K562 (cell line): ENCODE measurements around the gene C17orf50. TPM values are rescaled to one million over a fixed set of nuclear protein-coding genes. Genes with fewer than 3 reads are reported as not detected.

ENCODE experiments used
- ATAC-seq: fragments of 200-7000 bp; cut with Tn5 transposase; 3 replicates; pipeline ENCODE4 v1.9.1; 2020; ENCODE audit warnings: moderate library complexity
- BruUV-seq: library from RNA; stranded (reverse); fragments of 400-500 nt; replicated peaks from 2 replicates; lab custom pipeline; 2021; lab: Mats Ljungman, UMichigan
- CTCF ChIA-PET: fragments of 300-600 bp; formaldehyde crosslinking; extraction: SDS; loops from one replicate; lab custom pipeline; 2021; ENCODE audit warnings: low intra/inter-chr PET ratio; lab: Yijun Ruan, JAX
- POLR2A ChIA-PET: fragments of 300-600, 350-650 bp; sonication (Branson Sonifier 250); formaldehyde crosslinking; extraction: SDS; loops from one replicate; lab custom pipeline; 2021; ENCODE audit warnings: antibody characterized with exemption, inconsistent platforms; lab: Yijun Ruan, JAX
- DNase-seq, 4 experiments: peaks; one replicate each; pipeline versions ENCODE4 v3.0.0 to v3.0.0-alpha.2; 2011 to 2018; ENCODE audit warnings: low spot score in 3 of 4, mixed read lengths in 3 of 4; ENCODE audit errors: extremely low read depth in 1 of 4
- FAIRE-seq: peaks from 2 replicates; lab custom pipeline; 2011; peaks lifted over from hg19 to GRCh38; lab: Jason Lieb, UNC
- H2AFZ ChIP-seq: 2 replicates; pipeline ENCODE4 v1.6.0; 2011; ENCODE audit warnings: low read depth, low read length, control low read depth, inconsistent platforms
- H3K27ac ChIP-seq: fragments of 200-600 bp; 3 replicates; pipeline ENCODE4 v1.8.0; 2011; ENCODE audit warnings: low read depth, mild to moderate bottlenecking, control low read depth, inconsistent platforms, low read length, moderate library complexity, mixed read lengths; ENCODE audit errors: extremely low read depth
- H3K27me3 ChIP-seq, 2 experiments: fragments of 300-600 bp in 1 of 2; 2 replicates in 1 of 2; 3 replicates in 1 of 2; pipeline versions ENCODE4 v1.6.0 to v1.8.0; 2011; ENCODE audit warnings: inconsistent platforms in 2 of 2, low read length in 2 of 2, mild to moderate bottlenecking in 1 of 2, mixed read lengths in 1 of 2, moderate library complexity in 1 of 2; ENCODE audit not compliant: control insufficient read depth in 2 of 2, insufficient read depth in 2 of 2
- H3K36me3 ChIP-seq: fragments of 300-600 bp; 3 replicates; pipeline ENCODE4 v1.8.0; 2011; ENCODE audit warnings: mild to moderate bottlenecking, low read length, inconsistent platforms; ENCODE audit not compliant: control insufficient read depth, insufficient read depth
- H3K4me1 ChIP-seq, 2 experiments: fragments of 200-600 bp in 1 of 2; replicated peaks in 1 of 2; 2 replicates in 1 of 2; 3 replicates in 1 of 2; pipeline versions ENCODE4 v1.5.1 to v1.8.0; 2011; ENCODE audit warnings: inconsistent platforms in 2 of 2, low read length in 2 of 2, mild to moderate bottlenecking in 1 of 2, mixed read lengths in 1 of 2, moderate library complexity in 1 of 2; ENCODE audit not compliant: control insufficient read depth in 2 of 2, insufficient read depth in 2 of 2
- H3K4me2 ChIP-seq: 2 replicates; pipeline ENCODE4 v1.6.1; 2011; ENCODE audit warnings: low read length, control low read depth, inconsistent platforms, mixed read lengths; ENCODE audit not compliant: insufficient read depth
- H3K4me3 ChIP-seq: fragments of 200-600 bp; sonication (generic), shearing (Covaris generic); 2 replicates; pipeline ENCODE4 v1.5.1; 2016; ENCODE audit warnings: control low read depth, inconsistent platforms
- H3K79me2 ChIP-seq: fragments of 200-600 bp; 3 replicates; pipeline ENCODE4 v1.8.0; 2011; ENCODE audit warnings: low read length, inconsistent platforms; ENCODE audit not compliant: control insufficient read depth, insufficient read depth
- H3K9ac ChIP-seq, 2 experiments: 2 replicates each; pipeline versions ENCODE4 v1.6.0 to v1.6.1; 2011; ENCODE audit warnings: low read depth in 2 of 2, low read length in 2 of 2, control low read depth in 1 of 2, inconsistent platforms in 1 of 2, mild to moderate bottlenecking in 1 of 2, mixed read lengths in 1 of 2; ENCODE audit not compliant: insufficient read depth in 1 of 2
- H3K9me1 ChIP-seq: one replicate; pipeline ENCODE4 v1.6.0; 2011; ENCODE audit warnings: inconsistent platforms, mild to moderate bottlenecking, low read length, moderate library complexity; ENCODE audit not compliant: control insufficient read depth, insufficient read depth
- H3K9me3 ChIP-seq: replicated peaks from 2 replicates; pipeline ENCODE4 v1.5.1; 2011; ENCODE audit warnings: low read depth, low read length, inconsistent platforms; ENCODE audit not compliant: control insufficient read depth, insufficient read depth
- H4K20me1 ChIP-seq: replicated peaks from 2 replicates; pipeline ENCODE4 v1.6.1; 2011; ENCODE audit warnings: low read length, inconsistent platforms, mixed read lengths; ENCODE audit not compliant: control insufficient read depth, insufficient read depth
- EP300 ChIP-seq: IDR thresholded peaks from 2 replicates; pipeline ENCODE4 v1.6.1; 2012; ENCODE audit warnings: low read length, improper control_type of control experiment
- ETV5 ChIP-seq: sonication (generic); formaldehyde crosslinking; IDR thresholded peaks from 2 replicates; pipeline ENCODE4 v1.4.0; 2020; ENCODE audit warnings: low read depth, mild to moderate bottlenecking, missing genetic modification reagents
- RBFOX2 ChIP-seq: fragments of 200-400 bp; formaldehyde crosslinking; IDR thresholded peaks from 2 replicates; pipeline ENCODE4 v1.6.1; 2017; ENCODE audit warnings: low read depth, mild to moderate bottlenecking, low read length, moderate library complexity
- SP1 ChIP-seq: sonication (generic); formaldehyde crosslinking; IDR thresholded peaks from 2 replicates; pipeline ENCODE4 v1.8.1; 2022; ENCODE audit warnings: mild to moderate bottlenecking, missing genetic modification reagents
- TAF15 ChIP-seq: fragments of 200-400 bp; formaldehyde crosslinking; IDR thresholded peaks from 2 replicates; pipeline ENCODE4 v1.6.1; 2017; ENCODE audit warnings: mild to moderate bottlenecking, low read depth, low read length, moderate library complexity
- ZC3H11A ChIP-seq: IDR thresholded peaks from 2 replicates; pipeline ENCODE4 v1.6.1; 2012; ENCODE audit warnings: low read depth, low read length, improper control_type of control experiment
- ZNF212 ChIP-seq: fragments of 450-650 bp; formaldehyde crosslinking; IDR thresholded peaks from 2 replicates; pipeline ENCODE4 v1.4.0; 2020; ENCODE audit warnings: mild to moderate bottlenecking
- ZNF316 ChIP-seq: fragments of 450-650 bp; IDR thresholded peaks from 2 replicates; pipeline ENCODE4 v1.6.1; 2016
- WGBS: fragments of 100-300 bp; shearing (Covaris generic); methylation state at CpG from one replicate; pipeline ENCODE4 v1.1.6; 2016; ENCODE audit warnings: low coverage, mixed read lengths; ENCODE audit not compliant: insufficient coverage; ENCODE audit errors: missing lambda C conversion rate; 5-methylcytosine and 5-hydroxymethylcytosine counted together
- in situ Hi-C: fragments of 300-500 bp; cut with MboI; formaldehyde crosslinking; loops from 4 replicates; pipeline ENCODE4 v1.15.0; 2018; ENCODE audit warnings: inconsistent platforms, mixed read lengths
- intact Hi-C: fragments of 100-400 bp; cut with micrococcal nuclease; formaldehyde crosslinking; loops from 2 replicates; pipeline ENCODE4 v1.14.2; 2022
- polyA plus RNA-seq, 8 experiments: library from polyadenylated mRNA; depleted of rRNA in 4 of 8; stranded (reverse) in 5 of 8; unstranded in 3 of 8; fragments of >200 nt; fragmentation: Nextera tagmentation in 2 of 8; fragmentation: Illumina TruSeq in 1 of 8; extraction: Ambion mirVana in 2 of 8; extraction: Trizol in 1 of 8; gene quantifications; 2 replicates each; pipeline versions ENCODE4 v1.2.1 to v1.2.3, GENCODE V29; 2011 to 2014; ENCODE audit warnings: inconsistent platforms in 1 of 8, missing spikeins in 1 of 8
- total RNA-seq, 7 experiments: library from RNA; depleted of rRNA in 6 of 7; stranded (reverse); fragments of >200 nt in 6 of 7; fragmentation: Illumina TruSeq in 2 of 7; extraction: Trizol in 2 of 7; gene quantifications; 2 replicates each; pipeline versions ENCODE4 v1.2.1 to v1.2.3, GENCODE V29; 2011 to 2021; ENCODE audit warnings: low replicate concordance in 1 of 7
- TF ChIP-seq, protein P1 (sequence below): sonication (generic); formaldehyde crosslinking; IDR thresholded peaks from 2 replicates; pipeline ENCODE4 v1.8.1; 2023; ENCODE audit warnings: mild to moderate bottlenecking, missing genetic modification reagents, moderate library complexity
- TF ChIP-seq, protein P2 (sequence below): IDR thresholded peaks from 3 replicates; pipeline ENCODE4 v1.6.1; 2011; ENCODE audit warnings: borderline replicate concordance, mild to moderate bottlenecking, moderate library complexity; ENCODE audit not compliant: insufficient read length; ENCODE audit errors: extremely low read depth
- TF ChIP-seq, protein P3 (sequence below): sonication (generic); formaldehyde crosslinking; IDR thresholded peaks from 2 replicates; pipeline ENCODE4 v1.8.0; 2023; ENCODE audit warnings: mild to moderate bottlenecking, missing genetic modification reagents
- TF ChIP-seq, protein P4 (sequence below): fragments of 450-650 bp; conservative IDR thresholded peaks from 2 replicates; pipeline ENCODE4 v1.6.1; 2016; ENCODE audit warnings: missing genetic modification characterization, low read depth, mild to moderate bottlenecking, missing compliant biosample characterization, moderate library complexity
- TF ChIP-seq, protein P5 (sequence below): fragments of 250-450 bp; sonication (Bioruptor Pico); IDR thresholded peaks from 2 replicates; pipeline ENCODE4 v1.5.0; 2020; ENCODE audit warnings: mild to moderate bottlenecking

C17orf50 gene
- total and polyA plus RNA-seq, 9 of the 15 experiments (the other 6 are each of a cell fraction or from before 2014, with no cell fraction given): not detected

DNA sequence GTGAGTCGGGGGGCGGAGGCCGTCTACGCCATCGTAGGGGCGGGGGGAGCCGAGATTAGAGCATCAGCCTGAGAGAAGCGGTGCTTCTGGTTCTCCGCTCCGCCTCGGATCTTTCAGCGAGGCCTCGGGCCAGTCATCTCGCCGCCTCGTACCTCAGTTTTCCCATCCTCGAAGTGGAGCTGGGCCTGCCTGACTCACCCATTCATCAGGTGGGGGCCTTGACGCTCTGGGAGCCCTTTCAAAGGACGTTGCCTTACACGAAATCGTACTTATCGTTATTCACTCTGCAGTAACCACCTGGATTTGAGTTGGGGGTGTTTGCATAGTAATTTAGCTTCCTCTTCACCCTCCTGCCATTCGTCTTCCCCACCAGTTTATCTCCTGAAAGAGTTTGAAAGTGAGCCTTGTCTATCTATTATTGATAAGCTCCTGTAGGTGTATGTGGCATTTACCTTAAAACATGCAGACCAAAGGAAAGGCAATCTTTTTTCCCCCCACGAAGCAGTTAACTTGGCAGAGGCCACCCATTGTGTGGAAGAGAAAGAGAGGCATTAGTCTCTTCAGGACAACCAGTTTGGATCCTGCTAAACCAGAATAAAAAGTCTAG lies 49.3 kb downstream of the C17orf50 start (continued):
- TF ChIP-seq, protein P1, sequence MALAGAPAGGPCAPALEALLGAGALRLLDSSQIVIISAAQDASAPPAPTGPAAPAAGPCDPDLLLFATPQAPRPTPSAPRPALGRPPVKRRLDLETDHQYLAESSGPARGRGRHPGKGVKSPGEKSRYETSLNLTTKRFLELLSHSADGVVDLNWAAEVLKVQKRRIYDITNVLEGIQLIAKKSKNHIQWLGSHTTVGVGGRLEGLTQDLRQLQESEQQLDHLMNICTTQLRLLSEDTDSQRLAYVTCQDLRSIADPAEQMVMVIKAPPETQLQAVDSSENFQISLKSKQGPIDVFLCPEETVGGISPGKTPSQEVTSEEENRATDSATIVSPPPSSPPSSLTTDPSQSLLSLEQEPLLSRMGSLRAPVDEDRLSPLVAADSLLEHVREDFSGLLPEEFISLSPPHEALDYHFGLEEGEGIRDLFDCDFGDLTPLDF (CRISPR knock-in tag): no peak
- TF ChIP-seq ZC3H11A: no peak
- TF ChIP-seq, protein P2, sequence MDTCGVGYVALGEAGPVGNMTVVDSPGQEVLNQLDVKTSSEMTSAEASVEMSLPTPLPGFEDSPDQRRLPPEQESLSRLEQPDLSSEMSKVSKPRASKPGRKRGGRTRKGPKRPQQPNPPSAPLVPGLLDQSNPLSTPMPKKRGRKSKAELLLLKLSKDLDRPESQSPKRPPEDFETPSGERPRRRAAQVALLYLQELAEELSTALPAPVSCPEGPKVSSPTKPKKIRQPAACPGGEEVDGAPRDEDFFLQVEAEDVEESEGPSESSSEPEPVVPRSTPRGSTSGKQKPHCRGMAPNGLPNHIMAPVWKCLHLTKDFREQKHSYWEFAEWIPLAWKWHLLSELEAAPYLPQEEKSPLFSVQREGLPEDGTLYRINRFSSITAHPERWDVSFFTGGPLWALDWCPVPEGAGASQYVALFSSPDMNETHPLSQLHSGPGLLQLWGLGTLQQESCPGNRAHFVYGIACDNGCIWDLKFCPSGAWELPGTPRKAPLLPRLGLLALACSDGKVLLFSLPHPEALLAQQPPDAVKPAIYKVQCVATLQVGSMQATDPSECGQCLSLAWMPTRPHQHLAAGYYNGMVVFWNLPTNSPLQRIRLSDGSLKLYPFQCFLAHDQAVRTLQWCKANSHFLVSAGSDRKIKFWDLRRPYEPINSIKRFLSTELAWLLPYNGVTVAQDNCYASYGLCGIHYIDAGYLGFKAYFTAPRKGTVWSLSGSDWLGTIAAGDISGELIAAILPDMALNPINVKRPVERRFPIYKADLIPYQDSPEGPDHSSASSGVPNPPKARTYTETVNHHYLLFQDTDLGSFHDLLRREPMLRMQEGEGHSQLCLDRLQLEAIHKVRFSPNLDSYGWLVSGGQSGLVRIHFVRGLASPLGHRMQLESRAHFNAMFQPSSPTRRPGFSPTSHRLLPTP: no peak
- peak; percentile 62 for TF ChIP-seq RBFOX2
- 0 out of 2 replicates have a peak, but pooled peaks have one; percentile 3 for TF ChIP-seq SP1
- TF ChIP-seq, all 486 proteins: peak for 8

DNA sequence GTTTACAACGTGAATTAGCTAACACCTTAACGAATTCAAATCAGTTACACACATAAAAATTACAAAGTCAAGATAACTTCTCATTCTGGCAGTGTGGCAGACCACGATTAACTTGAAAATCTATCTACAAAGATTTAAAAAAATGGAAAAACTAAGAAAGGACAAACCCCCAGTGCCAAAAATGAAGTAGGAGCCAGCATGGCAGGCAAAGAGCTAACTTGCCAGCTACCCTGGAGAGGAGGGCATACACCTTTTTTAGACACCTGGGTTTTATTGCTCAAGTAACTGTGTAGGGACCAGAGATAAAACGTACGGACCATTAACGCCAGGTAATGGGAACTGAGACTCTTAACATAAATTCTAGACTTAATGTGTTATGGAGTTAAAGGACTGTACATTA lies 51.1 kb downstream of the C17orf50 start:
- DNase-seq (no peak), ATAC-seq (no peak), FAIRE-seq (no peak)
- ChIA-PET POLR2A (no interaction called here), CTCF (no interaction called here)
- Histone ChIP-seq H3K36me3 (peaks cover 55% of the 10 kb centered on the region), H3K4me1 (peaks cover 9 to 16% of the 10 kb centered on the region in 2 experiments; a peak in 4 of 5 replicates), H3K9ac (no peak overlapping the region), H3K27ac (no peak overlapping the region; the same call in 2 of the 3 replicates), H2AFZ (no peak overlapping the region), H3K9me1 (no peaks in the 10 kb centered on the region), H4K20me1 (peaks cover 18% of the 10 kb centered on the region; the same call in 1 of the 2 replicates), H3K27me3 (no peaks in the 10 kb centered on the region), H3K4me3 (no peak overlapping the region), H3K4me2 (no peak overlapping the region; the same call in 1 of the 2 replicates), H3K9me3 (no peaks in the 10 kb centered on the region), H3K79me2 (peaks cover 84% of the 10 kb centered on the region)
- WGBS: 66% methylated on average over 6 of the region's 6 CpGs
- intact Hi-C loops (no loop called here), in situ Hi-C loops (no loop called here)
- no TSS peak for BruUV-seq
- TF ChIP-seq, protein P3, sequence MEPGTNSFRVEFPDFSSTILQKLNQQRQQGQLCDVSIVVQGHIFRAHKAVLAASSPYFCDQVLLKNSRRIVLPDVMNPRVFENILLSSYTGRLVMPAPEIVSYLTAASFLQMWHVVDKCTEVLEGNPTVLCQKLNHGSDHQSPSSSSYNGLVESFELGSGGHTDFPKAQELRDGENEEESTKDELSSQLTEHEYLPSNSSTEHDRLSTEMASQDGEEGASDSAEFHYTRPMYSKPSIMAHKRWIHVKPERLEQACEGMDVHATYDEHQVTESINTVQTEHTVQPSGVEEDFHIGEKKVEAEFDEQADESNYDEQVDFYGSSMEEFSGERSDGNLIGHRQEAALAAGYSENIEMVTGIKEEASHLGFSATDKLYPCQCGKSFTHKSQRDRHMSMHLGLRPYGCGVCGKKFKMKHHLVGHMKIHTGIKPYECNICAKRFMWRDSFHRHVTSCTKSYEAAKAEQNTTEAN (CRISPR knock-in tag): no peak
- TF ChIP-seq ZNF212 (CRISPR knock-in tag) (no peak), ETV5 (CRISPR knock-in tag) (no peak), EP300 (no peak), TAF15 (no peak), ZNF316 (no peak)
- TF ChIP-seq, protein P4, sequence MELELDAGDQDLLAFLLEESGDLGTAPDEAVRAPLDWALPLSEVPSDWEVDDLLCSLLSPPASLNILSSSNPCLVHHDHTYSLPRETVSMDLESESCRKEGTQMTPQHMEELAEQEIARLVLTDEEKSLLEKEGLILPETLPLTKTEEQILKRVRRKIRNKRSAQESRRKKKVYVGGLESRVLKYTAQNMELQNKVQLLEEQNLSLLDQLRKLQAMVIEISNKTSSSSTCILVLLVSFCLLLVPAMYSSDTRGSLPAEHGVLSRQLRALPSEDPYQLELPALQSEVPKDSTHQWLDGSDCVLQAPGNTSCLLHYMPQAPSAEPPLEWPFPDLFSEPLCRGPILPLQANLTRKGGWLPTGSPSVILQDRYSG (tag): no peak
- TF ChIP-seq, protein P5, sequence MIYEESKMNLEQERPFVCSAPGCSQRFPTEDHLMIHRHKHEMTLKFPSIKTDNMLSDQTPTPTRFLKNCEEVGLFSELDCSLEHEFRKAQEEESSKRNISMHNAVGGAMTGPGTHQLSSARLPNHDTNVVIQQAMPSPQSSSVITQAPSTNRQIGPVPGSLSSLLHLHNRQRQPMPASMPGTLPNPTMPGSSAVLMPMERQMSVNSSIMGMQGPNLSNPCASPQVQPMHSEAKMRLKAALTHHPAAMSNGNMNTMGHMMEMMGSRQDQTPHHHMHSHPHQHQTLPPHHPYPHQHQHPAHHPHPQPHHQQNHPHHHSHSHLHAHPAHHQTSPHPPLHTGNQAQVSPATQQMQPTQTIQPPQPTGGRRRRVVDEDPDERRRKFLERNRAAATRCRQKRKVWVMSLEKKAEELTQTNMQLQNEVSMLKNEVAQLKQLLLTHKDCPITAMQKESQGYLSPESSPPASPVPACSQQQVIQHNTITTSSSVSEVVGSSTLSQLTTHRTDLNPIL (CRISPR knock-in tag): no peak
